Progenitor cell of endocrine pancreas (in vitro differentiated cells): ENCODE measurements around the gene ZNF554. TPM values are rescaled to one million over a fixed set of nuclear protein-coding genes. Genes with fewer than 3 reads are reported as not detected.

Experiments used
- DNase-seq: peaks from one replicate; pipeline ENCODE4 v3.0.0; 2021; ENCODE audit warnings: low spot score; ENCODE audit not compliant: unreplicated experiment
- H3K27ac Mint-ChIP-seq: 2 replicates; pipeline ENCODE4 v1.8.0; 2021; ENCODE audit warnings: mild to moderate bottlenecking, moderate library complexity, mixed read lengths
- H3K27me3 Mint-ChIP-seq: 2 replicates; pipeline ENCODE4 v1.8.0; 2021; ENCODE audit warnings: mixed read lengths
- H3K36me3 Mint-ChIP-seq: 2 replicates; pipeline ENCODE4 v1.8.0; 2022; ENCODE audit warnings: mixed read lengths; ENCODE audit not compliant: insufficient read depth
- H3K4me1 Mint-ChIP-seq: 2 replicates; pipeline ENCODE4 v1.8.0; 2021; ENCODE audit warnings: low read depth, mixed read lengths
- H3K4me3 Mint-ChIP-seq: 2 replicates; pipeline ENCODE4 v1.8.0; 2021; ENCODE audit warnings: low read depth, mild to moderate bottlenecking, moderate library complexity, mixed read lengths
- H3K9me3 Mint-ChIP-seq: 2 replicates; pipeline ENCODE4 v1.8.0; 2021; ENCODE audit warnings: low read depth, mixed read lengths
- CTCF ChIP-seq: fragments of 200-600 bp; sonication (generic); IDR thresholded peaks from one replicate; pipeline ENCODE4 v1.5.0; 2021; ENCODE audit warnings: antibody characterized with exemption, mild to moderate bottlenecking; ENCODE audit not compliant: unreplicated experiment
- total RNA-seq: library from RNA; stranded (reverse); gene quantifications from 2 replicates; pipeline ENCODE4 v1.2.1, GENCODE V29; 2021

ZNF554 gene
- total RNA-seq, 1 donor from 2014 or later, result 14.1 TPM

GRCh38 chr19:2827840-2828489 is 8.3 kb downstream of the ZNF554 start:
- Mint-ChIP-seq H3K36me3 (peaks cover 69% of the 10 kb centered on the region), H3K27ac (no peak overlapping the region), H3K27me3 (no peaks in the 10 kb centered on the region), H3K4me1 (no peaks in the 10 kb centered on the region), H3K9me3 (peaks cover 30% of the 10 kb centered on the region), H3K4me3 (no peak overlapping the region)
- TF ChIP-seq CTCF, result no peak
- DNase-seq, result no peak

GRCh38 chr19:2834294-2834871 is 14.7 kb downstream of the ZNF554 start:
- Mint-ChIP-seq H3K27ac (peak overlapping the region; percentile 78), H3K4me3 (no peak overlapping the region), H3K9me3 (peaks cover 45% of the 10 kb centered on the region), H3K27me3 (no peaks in the 10 kb centered on the region), H3K36me3 (peaks cover 76% of the 10 kb centered on the region), H3K4me1 (no peaks in the 10 kb centered on the region)
- no peak for DNase-seq
- no peak for TF ChIP-seq CTCF

- no peak for TF ChIP-seq CTCF
- peaks cover 4% of the 10 kb centered on the region for H3K4me1 Mint-ChIP-seq
- no peak overlapping the region for H3K4me3 Mint-ChIP-seq
- H3K36me3 Mint-ChIP-seq, result peaks cover 58% of the 10 kb centered on the region
- no peak for DNase-seq
- H3K9me3 Mint-ChIP-seq, result peaks cover 35% of the 10 kb centered on the region
- no peak overlapping the region for H3K27ac Mint-ChIP-seq
- H3K27me3 Mint-ChIP-seq, result no peaks in the 10 kb centered on the region
These were observed 17.8 kb downstream of the ZNF554 start for GRCh38 chr19:2837430-2837829.

- H3K27ac Mint-ChIP-seq, result peak within 1 kb of the TSS; percentile 97
- H3K27me3 Mint-ChIP-seq, result no peaks in the 10 kb centered on the region
- peak; percentile 98 for DNase-seq
- peaks cover 5% of the 10 kb centered on the region for H3K4me1 Mint-ChIP-seq
- peak; percentile 61 for TF ChIP-seq CTCF
- H3K4me3 Mint-ChIP-seq, result peak within 1 kb of the TSS; percentile 86
- peaks cover 22% of the 10 kb centered on the region for H3K9me3 Mint-ChIP-seq
- peaks cover 47% of the 10 kb centered on the region for H3K36me3 Mint-ChIP-seq
These were observed 21.4 kb downstream of the ZNF554 start, which contains the start of gene ZNF555 for GRCh38 chr19:2840794-2841791. Gene ZNF555 (plus strand): TSS chr19:2841475. CDS start chr19:2841573, 98 bp downstream.
